Measurements from ENCODE around the gene ASNSD1.
"Not testable (repeated sequence)": the region's sequence is repeated elsewhere in the genome, so short reads cannot be mapped to it uniquely, and the experiment has no call there.

GRCh38 chr2:189687796-189688195 is 26.5 kb downstream of the ASNSD1 start:
- TF ChIP-seq TFE3 (CRISPR knock-in tag; IDR thresholded peaks at IDR 0.05); E2F6 (IDR thresholded peaks at IDR 0.05; ENCODE audit: borderline replicate concordance in 1 of 2, extremely low read depth in 1 of 2, insufficient read depth in 1 of 2, insufficient read length in 1 of 2, low read depth in 1 of 2, low read length in 1 of 2, poor library complexity in 1 of 2, severe bottlenecking in 1 of 2); EZH2 (IDR thresholded peaks at IDR 0.05; ENCODE audit: borderline replicate concordance, low read depth, low read length); CTCF (IDR thresholded peaks at IDR 0.05 in 2 of 3, conservative IDR thresholded peaks at IDR 0.05 in 1 of 3; ENCODE audit: insufficient read depth in 2 of 3, low read depth in 1 of 3, low read length in 3 of 3); CHD2 (IDR thresholded peaks at IDR 0.05; ENCODE audit: low read depth, low read length); HNRNPH1 (optimal IDR thresholded peaks at IDR 0.05; ENCODE audit: low read depth, low read length); ZNF165 (CRISPR knock-in tag; IDR thresholded peaks at IDR 0.05; ENCODE audit: borderline replicate concordance); MED1 (CRISPR knock-in tag; IDR thresholded peaks at IDR 0.05; ENCODE audit: borderline replicate concordance); ZBTB5 (IDR thresholded peaks at IDR 0.05); U2AF2 (optimal IDR thresholded peaks at IDR 0.05; ENCODE audit: low read depth, low read length); PHF8 (IDR thresholded peaks at IDR 0.05; ENCODE audit: borderline replicate concordance, low read length); MCM7 (IDR thresholded peaks at IDR 0.05): not testable (repeated sequence)
